Measurements from ENCODE around the gene RAB34.

Gene RAB34

GRCh38 chr17:28717578-28718332 is at the start of gene RAB34:
Gene RAB34, minus strand, starts transcription at chr17:28717868. Its CDS starts 602 bp downstream, at chr17:28717266.
- DNase-seq = peak; percentile 25

DNA sequence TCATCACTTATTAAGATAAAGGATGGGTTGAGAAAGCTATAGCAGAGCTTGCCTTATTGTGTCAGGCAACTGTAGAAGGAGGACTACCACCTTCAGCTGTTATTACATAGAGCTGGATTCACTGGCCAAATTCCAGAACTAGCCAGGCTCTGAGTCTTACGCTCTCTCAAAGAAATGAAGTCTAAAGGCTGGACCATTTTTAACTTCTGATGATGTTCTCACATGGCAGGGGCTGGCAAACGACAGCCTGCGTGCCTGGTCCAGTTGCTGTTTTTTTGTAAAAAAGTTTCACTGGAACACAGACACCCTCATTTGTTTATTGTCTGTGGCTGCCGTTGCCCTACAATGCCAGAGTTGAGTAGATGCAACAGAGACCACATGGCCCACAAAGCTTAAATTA is 47.4 kb upstream of the RAB34 start:
- no peak for DNase-seq

DNA sequence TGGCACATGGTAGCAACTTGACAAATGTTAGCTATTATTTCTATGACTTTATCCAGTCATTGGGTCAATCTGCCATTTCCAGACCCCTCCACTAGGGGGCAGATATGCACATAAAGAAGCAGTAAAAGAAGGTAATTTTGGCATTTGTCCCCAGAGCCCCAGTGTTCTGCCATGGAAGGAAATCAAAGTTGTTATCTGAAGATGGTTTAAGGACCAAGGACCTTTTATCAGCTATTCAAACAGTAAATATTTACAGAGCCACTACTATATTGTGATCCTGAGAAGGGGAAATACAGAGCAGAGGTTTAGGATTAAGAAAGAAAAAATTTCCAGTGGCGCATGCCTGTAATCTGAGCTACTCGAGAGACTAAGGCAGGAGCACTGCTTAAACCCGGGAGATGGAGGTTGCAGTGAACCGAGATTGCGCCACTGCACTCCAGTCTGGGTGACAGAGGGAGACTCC is 46.2 kb upstream of the RAB34 start:
- DNase-seq = peak; percentile 80

DNA sequence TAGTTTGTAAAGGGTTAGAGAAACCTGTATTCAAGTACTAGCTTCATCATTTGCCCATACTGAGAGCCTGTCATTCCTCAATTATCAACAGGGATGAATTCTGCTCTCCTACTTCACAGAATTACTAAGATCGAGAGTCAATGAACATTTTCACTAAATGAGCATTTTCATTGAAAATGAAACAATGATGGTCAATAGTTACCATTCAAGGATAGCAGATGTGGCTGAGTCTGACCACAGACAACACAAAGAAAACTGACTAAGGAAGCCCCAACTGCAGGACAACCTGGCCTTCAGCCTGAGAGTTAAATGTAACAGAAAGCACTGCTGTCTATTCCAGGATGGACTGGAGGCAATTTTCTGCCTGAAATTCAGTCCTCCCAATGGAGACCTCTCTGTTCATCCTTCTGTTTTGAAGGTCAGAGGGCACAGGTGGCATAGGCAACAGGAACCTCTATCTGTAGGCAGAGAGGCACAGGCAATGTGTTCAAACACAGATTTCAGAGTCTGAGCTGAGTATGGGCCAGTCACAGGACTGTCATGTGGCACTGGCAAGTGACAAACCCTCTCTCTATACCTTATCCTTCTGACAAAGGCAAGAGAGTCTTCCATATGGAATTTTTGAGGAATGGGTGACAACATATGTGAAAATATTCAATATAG is 45.6 kb upstream of the RAB34 start:
- DNase-seq = no peak

- DNase-seq = no peak
Observed at GRCh38 chr17:28760601-28761562, 43.2 kb upstream of the RAB34 start.

- peak; percentile 5 for DNase-seq
Observed at GRCh38 chr17:28759256-28759865, 41.7 kb upstream of the RAB34 start.

- peak; percentile 11 for DNase-seq
Observed at GRCh38 chr17:28758411-28759121, 40.9 kb upstream of the RAB34 start.

- peak; percentile 7 for DNase-seq
Observed at GRCh38 chr17:28756049-28756804, 38.6 kb upstream of the RAB34 start.

DNA sequence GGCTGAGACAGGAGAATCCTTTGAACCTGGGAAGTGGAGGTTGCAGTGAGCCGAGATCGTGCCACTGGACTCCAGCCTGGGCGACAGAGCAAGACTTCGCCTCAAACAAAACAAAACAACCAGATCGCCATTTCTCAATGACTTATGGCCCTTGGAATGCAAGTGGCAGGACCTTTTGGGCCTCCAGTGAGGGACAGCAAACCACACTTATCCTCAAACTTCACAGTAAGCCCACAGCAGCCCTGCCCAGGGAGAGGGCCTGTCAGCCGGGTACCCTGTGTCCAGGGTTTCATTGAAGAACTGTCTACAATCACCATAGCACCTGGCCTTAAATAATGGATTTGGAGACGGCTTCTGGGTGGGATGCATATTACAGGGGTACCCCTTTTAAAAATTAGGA is 37.8 kb upstream of the RAB34 start:
- DNase-seq = no peak

GRCh38 chr17:28751600-28752366 is 34.1 kb upstream of the RAB34 start:
- no peak for DNase-seq

- DNase-seq = peak; percentile 86
Observed at GRCh38 chr17:28750178-28751047, 32.7 kb upstream of the RAB34 start.

DNA sequence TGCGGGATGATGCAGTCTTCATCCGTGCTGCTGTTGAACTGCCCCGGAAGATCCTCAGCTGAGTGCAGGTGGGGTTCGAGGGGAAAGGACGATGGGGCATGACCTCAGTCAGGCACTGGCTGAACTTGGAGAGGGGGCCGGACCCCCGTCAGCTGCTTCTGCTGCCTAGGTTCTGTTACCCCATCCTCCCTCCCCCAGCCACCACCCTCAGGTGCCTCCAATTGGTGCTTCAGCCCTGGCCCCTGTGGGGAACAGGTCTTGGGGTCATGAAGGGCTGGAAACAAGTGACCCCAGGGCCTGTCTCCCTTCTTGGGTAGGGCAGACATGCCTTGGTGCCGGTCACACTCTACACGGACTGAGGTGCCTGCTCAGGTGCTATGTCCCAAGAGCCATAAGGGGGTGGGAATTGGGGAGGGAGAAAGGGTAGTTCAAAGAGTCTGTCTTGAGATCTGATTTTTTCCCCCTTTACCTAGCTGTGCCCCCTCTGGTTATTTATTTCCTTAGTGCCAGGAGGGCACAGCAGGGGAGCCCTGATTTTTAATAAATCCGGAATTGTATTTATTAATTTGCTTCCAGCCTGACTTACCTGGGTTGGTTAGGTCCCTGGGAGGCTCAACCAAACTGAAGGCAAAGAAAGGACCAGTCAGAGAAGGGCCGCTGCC is 32.0 kb upstream of the RAB34 start:
- DNase-seq = no peak

- no peak for DNase-seq
Observed at GRCh38 chr17:28748852-28749515, 31.3 kb upstream of the RAB34 start.

- DNase-seq = no peak
Observed at GRCh38 chr17:28747801-28748750, 30.4 kb upstream of the RAB34 start.

DNA sequence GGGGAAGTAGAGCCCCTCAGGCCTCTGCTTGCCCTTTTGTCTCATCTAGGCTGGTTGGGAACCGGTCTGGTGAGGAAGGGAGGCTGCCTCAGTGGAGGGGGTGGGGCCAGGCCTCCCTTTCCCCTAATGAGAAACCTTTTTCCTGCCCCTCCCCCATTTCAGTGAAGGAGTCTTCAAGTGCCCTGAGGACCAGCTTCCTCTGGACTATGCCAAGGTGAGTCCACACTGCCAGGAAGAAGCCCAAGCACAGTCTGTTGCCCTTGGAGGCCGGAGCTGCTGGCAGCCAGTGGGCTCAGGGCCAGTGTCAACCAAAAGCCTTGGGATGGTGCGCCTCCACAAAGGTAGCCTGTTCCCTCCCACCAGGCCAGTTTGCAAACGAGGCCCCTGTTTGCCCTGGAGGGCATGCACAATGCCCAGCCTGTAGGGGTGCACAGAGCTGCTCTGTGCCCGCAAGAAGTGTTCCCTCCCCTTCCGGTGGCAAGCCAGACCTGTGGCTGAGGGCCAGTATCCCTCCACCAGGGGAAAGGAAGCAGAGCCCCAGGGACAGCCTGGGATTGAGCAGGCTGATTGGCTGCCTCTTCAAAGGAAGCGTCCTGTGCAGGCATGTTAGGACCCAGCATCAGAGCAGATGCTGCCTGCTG is 29.5 kb upstream of the RAB34 start:
- no peak for DNase-seq

GRCh38 chr17:28746611-28747050 is 29.0 kb upstream of the RAB34 start:
- DNase-seq = no peak

All from activated naive CD4-positive, alpha-beta T cell treated with anti-CD3 and anti-CD28 coated beads, Interleukin-2, amount 50 U/mL, for 16 hours (primary cell).